Endothelial cell (in vitro differentiated cells): ENCODE measurements around the gene LRIT3. TPM values are rescaled to one million over a fixed set of nuclear protein-coding genes. Genes with fewer than 3 reads are reported as not detected.

ENCODE experiments used
- DNase-seq: peaks from one replicate; pipeline ENCODE4 v3.0.0; 2021; ENCODE audit warnings: low spot score
- H3K27ac Mint-ChIP-seq: one replicate; pipeline ENCODE4 v1.8.0; 2021; ENCODE audit warnings: mixed read lengths, inconsistent platforms; ENCODE audit not compliant: unreplicated experiment
- H3K27me3 Mint-ChIP-seq: one replicate; pipeline ENCODE4 v1.8.0; 2021; ENCODE audit warnings: mild to moderate bottlenecking, moderate library complexity, mixed read lengths, inconsistent platforms; ENCODE audit not compliant: unreplicated experiment
- H3K36me3 Mint-ChIP-seq: one replicate; pipeline ENCODE4 v1.8.0; 2021; ENCODE audit warnings: mild to moderate bottlenecking, low read depth, mixed read lengths, inconsistent platforms; ENCODE audit not compliant: unreplicated experiment
- H3K4me1 Mint-ChIP-seq: one replicate; pipeline ENCODE4 v1.8.0; 2021; ENCODE audit warnings: mild to moderate bottlenecking, mixed read lengths, inconsistent platforms; ENCODE audit not compliant: unreplicated experiment
- H3K4me3 Mint-ChIP-seq: one replicate; pipeline ENCODE4 v1.8.0; 2021; ENCODE audit warnings: mild to moderate bottlenecking, mixed read lengths, inconsistent platforms; ENCODE audit not compliant: unreplicated experiment
- H3K9me3 Mint-ChIP-seq: one replicate; pipeline ENCODE4 v1.8.0; 2021; ENCODE audit warnings: mixed read lengths, inconsistent platforms; ENCODE audit not compliant: unreplicated experiment
- total RNA-seq: library from RNA; stranded (reverse); fragmentation: NEBNext Ultra II Directional; extraction: Animal tissue kit (Norgen Biotek cat#: 25700); gene quantifications from one replicate; pipeline ENCODE4 v1.2.1, GENCODE V29; 2021; ENCODE audit not compliant: unreplicated experiment
- TF ChIP-seq, protein P1 (sequence below): fragments of 200-600 bp; sonication (generic); IDR thresholded peaks from one replicate; pipeline ENCODE4 v1.5.0; 2021; ENCODE audit warnings: antibody characterized with exemption; ENCODE audit not compliant: unreplicated experiment

LRIT3 gene
- total RNA-seq, 1 donor from 2014 or later = 0.95 TPM

DNA sequence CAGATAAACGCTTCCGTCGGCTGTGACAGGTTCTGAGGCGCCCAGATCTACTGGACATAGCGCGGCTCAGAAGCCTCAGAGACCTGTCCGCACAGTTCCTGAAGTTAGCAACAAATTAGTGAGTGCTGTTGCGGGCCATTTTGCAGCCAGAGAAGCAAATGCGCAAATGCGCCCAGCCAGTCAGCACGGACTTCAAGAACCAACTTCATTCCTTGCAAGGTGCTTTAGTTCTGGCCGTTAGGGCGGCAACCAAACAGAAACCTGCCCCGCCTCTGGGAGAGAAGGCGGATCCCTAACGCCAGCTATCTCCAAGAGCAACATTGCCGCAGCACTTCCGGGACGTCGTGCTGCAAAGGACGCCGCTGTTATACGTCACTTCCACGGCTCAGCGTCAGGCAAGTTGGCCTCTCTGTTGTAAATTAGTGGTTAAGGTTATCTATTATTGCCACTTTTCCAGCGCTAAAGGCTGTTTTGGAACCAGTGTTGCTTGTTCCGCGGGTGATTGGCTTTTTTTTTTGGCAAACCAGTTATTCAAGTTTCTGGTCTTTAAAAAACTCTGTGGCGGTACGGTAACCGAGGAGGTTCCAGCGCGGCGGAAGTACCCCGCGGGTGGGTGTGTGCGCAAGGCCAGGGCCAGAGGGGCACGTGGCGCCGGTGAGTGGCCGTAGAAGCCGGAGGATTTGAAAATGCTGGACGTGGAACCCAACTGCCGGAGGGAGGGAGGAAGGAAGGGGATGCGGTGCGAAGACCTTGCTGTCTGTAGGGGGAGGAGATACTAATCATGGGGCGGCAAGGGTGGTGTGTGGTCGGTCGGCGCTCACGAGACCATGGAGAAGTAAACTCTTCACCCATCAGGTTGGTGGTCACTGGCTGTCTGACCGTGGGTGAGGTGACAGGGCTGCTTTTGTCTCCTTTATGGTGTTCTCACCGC, 32.5 kb upstream of the LRIT3 start, which contains the start of gene GAR1:
Gene GAR1, plus strand, starts transcription at position 612 of the 931 bp plus-strand sequence. CDS start 403 bp downstream, outside the sequence.
- DNase-seq = peak; percentile 78
- H3K4me3 Mint-ChIP-seq = peak within 1 kb of the TSS; percentile 99
- H3K27me3 Mint-ChIP-seq = peaks cover 3% of the 10 kb centered on the region
- peak within 1 kb of the TSS; percentile 97 for H3K27ac Mint-ChIP-seq
- TF ChIP-seq, protein P1, sequence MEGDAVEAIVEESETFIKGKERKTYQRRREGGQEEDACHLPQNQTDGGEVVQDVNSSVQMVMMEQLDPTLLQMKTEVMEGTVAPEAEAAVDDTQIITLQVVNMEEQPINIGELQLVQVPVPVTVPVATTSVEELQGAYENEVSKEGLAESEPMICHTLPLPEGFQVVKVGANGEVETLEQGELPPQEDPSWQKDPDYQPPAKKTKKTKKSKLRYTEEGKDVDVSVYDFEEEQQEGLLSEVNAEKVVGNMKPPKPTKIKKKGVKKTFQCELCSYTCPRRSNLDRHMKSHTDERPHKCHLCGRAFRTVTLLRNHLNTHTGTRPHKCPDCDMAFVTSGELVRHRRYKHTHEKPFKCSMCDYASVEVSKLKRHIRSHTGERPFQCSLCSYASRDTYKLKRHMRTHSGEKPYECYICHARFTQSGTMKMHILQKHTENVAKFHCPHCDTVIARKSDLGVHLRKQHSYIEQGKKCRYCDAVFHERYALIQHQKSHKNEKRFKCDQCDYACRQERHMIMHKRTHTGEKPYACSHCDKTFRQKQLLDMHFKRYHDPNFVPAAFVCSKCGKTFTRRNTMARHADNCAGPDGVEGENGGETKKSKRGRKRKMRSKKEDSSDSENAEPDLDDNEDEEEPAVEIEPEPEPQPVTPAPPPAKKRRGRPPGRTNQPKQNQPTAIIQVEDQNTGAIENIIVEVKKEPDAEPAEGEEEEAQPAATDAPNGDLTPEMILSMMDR = no peak
- peaks cover 43% of the 10 kb centered on the region for H3K4me1 Mint-ChIP-seq
- no peaks in the 10 kb centered on the region for H3K9me3 Mint-ChIP-seq
- H3K36me3 Mint-ChIP-seq = peaks cover 11% of the 10 kb centered on the region

DNA sequence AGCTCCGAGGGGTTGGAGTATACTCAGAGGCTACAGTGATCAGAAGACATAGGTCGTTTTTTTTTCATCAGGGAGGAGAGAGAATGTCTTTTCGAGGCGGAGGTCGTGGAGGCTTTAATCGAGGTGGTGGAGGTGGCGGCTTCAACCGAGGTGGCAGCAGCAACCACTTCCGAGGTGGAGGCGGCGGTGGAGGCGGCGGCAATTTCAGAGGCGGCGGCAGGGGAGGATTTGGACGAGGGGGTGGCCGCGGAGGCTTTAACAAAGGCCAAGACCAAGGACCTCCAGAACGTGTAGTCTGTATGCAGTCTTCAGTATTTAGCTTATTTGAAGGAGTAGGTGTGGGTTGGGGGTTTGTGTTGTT, 31.8 kb upstream of the LRIT3 start:
- Mint-ChIP-seq H3K9me3 (no peaks in the 10 kb centered on the region), H3K27me3 (peaks cover 3% of the 10 kb centered on the region), H3K4me3 (peak overlapping the region; percentile 99), H3K4me1 (peaks cover 45% of the 10 kb centered on the region), H3K36me3 (peaks cover 13% of the 10 kb centered on the region), H3K27ac (peak overlapping the region; percentile 97)
- DNase-seq = peak; percentile 18
- TF ChIP-seq, protein P1 = no peak

DNA sequence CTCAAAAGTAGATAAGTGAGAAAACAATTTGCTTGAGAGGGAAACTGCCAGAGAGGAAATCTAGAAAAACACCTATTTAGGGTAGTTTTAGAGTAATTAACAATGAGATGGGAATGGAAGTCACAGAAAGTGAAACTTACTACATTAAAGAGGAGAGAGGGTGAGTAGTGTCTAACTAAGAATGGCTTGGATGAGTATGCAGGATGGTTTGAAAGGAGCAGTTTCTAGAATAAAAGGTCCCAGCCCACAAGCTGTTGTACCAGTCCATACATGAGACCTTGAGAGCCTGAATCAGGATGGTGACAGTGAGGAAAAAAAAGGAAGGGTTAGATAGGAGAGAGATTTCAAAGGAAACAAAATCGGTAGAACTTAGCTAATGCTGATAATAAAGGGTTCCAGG, 31.0 kb upstream of the LRIT3 start:
- Mint-ChIP-seq H3K4me1 (peaks cover 45% of the 10 kb centered on the region), H3K27ac (peak overlapping the region; percentile 57), H3K36me3 (peaks cover 14% of the 10 kb centered on the region), H3K4me3 (peak overlapping the region; percentile 99), H3K27me3 (peaks cover 3% of the 10 kb centered on the region), H3K9me3 (no peaks in the 10 kb centered on the region)
- no peak for DNase-seq
- TF ChIP-seq, protein P1 = no peak

DNA sequence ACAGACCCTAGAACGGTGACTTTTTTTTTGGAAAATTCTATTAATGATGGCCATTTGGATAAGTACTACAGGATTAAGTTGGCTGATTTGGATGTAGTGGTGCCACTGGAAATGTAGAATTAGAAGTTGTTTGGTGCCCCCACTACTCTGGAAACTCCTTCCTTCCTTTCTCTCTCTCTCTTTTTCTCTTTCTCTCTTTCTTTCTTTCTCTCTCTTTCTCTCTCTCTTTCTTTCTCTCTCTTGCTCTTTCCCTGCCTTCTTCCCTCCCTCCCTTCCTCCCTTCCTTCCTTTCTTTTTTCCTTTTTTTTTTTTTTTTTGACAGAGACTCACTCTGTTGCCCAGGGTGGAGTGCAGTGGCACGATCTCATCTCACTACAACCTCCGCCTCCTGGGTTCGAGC, 29.6 kb upstream of the LRIT3 start:
- TF ChIP-seq, protein P1 = no peak
- no peak overlapping the region for H3K4me3 Mint-ChIP-seq
- no peak for DNase-seq
- H3K4me1 Mint-ChIP-seq = peaks cover 45% of the 10 kb centered on the region
- no peak overlapping the region for H3K27ac Mint-ChIP-seq
- peaks cover 6% of the 10 kb centered on the region for H3K27me3 Mint-ChIP-seq
- peaks cover 23% of the 10 kb centered on the region for H3K36me3 Mint-ChIP-seq
- H3K9me3 Mint-ChIP-seq = no peaks in the 10 kb centered on the region

DNA sequence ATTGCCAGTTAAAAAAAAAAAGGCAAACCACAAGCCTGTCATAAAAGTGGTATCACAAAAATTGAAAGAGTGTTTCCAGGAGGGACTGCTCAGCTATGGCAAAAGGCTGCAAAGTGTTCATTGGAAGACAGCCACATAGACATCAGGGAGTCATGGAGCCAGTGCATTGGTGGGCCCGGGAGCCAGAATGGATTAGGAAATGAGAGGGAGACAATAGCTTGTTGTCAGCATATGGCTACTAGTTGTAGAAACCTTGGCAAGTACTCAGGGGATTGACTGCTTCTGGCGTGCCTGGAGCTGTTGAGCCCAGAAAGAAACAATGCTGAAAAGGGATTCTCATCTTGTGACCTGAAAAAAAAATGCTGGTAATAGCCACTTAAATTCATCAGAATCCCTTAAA, 27.3 kb upstream of the LRIT3 start:
- H3K4me3 Mint-ChIP-seq = no peak overlapping the region
- no peak for DNase-seq
- H3K9me3 Mint-ChIP-seq = no peaks in the 10 kb centered on the region
- H3K4me1 Mint-ChIP-seq = peaks cover 41% of the 10 kb centered on the region
- peaks cover 30% of the 10 kb centered on the region for H3K36me3 Mint-ChIP-seq
- TF ChIP-seq, protein P1 = no peak
- H3K27me3 Mint-ChIP-seq = peaks cover 4% of the 10 kb centered on the region
- no peak overlapping the region for H3K27ac Mint-ChIP-seq
